Lung (tissue), 4 donors: Measurements from ENCODE around the gene RTL5. TPM values are rescaled to one million over a fixed set of nuclear protein-coding genes. Genes with fewer than 3 reads are reported as not detected.

ENCODE experiments used
- polyA plus RNA-seq, 2 donors: library from polyadenylated mRNA; stranded (reverse); fragments of 200-250 nt; gene quantifications; one replicate each; pipeline ENCODE4 v1.2.1, GENCODE V29; 2013
- total RNA-seq, 2 donors: library from RNA; depleted of rRNA in 1 of 2; stranded (reverse); fragments of >200 nt in 1 of 2; gene quantifications; one replicate each; pipeline ENCODE4 v1.2.1, GENCODE V29; 2014 to 2021
- donor health status: Bipolar disorder and iron deficiency.
- donor health status: healthy.
- donor health status: DM: yes; HTN: yes; CAD: no.

RTL5 gene
- total and polyA plus RNA-seq, 4 donors = 2.8 to 8.3 (median 5.6) TPM

Other genes starting within 250 kb of the RTL5 start
- gene NHSL2, start 221.1 kb downstream of the RTL5 start, total RNA-seq = 1 to 10 TPM; 7.5 to 9.9 TPM
- gene NHSL2, start 221.1 kb downstream of the RTL5 start, polyA plus RNA-seq = 1 to 10 TPM; 1.4 to 2.0 TPM
- 1 to 10 TPM; 6.7 to 9.4 TPM for gene PIN4, start 49.8 kb upstream of the RTL5 start, total RNA-seq
- 10 to 100 TPM; 12.9 to 24.5 TPM for gene PIN4, start 49.8 kb upstream of the RTL5 start, polyA plus RNA-seq
- gene ERCC6L, start 107.1 kb upstream of the RTL5 start, total RNA-seq = under 1 TPM; 0.31 to 0.71 TPM
- under 1 TPM; 0.16 to 0.30 TPM for gene ERCC6L, start 107.1 kb upstream of the RTL5 start, polyA plus RNA-seq
- gene RPS4X, start 145.3 kb upstream of the RTL5 start, total RNA-seq = 1,000 to 10,000 TPM in 1 of 2 donors, 100 to 1,000 TPM in 1; 748 to 1,047 TPM
- gene RPS4X, start 145.3 kb upstream of the RTL5 start, polyA plus RNA-seq = 1,000 to 10,000 TPM in 1 of 2 donors, 100 to 1,000 TPM in 1; 753 to 1,713 TPM
- gene CITED1, start 174.0 kb upstream of the RTL5 start, total RNA-seq = 1 to 10 TPM in 1 of 2 donors, not detected in 1; 1.8 TPM
- under 1 TPM; 0.34 to 0.47 TPM for gene CITED1, start 174.0 kb upstream of the RTL5 start, polyA plus RNA-seq